ENCODE results near the gene ATPAF1. TPM values are rescaled to one million over a fixed set of nuclear protein-coding genes. Genes with fewer than 3 reads are reported as not detected.

The ATPAF1 gene, protein sequence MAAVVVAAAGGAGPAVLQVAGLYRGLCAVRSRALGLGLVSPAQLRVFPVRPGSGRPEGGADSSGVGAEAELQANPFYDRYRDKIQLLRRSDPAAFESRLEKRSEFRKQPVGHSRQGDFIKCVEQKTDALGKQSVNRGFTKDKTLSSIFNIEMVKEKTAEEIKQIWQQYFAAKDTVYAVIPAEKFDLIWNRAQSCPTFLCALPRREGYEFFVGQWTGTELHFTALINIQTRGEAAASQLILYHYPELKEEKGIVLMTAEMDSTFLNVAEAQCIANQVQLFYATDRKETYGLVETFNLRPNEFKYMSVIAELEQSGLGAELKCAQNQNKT
- 23.6 TPM for total RNA-seq

DNA sequence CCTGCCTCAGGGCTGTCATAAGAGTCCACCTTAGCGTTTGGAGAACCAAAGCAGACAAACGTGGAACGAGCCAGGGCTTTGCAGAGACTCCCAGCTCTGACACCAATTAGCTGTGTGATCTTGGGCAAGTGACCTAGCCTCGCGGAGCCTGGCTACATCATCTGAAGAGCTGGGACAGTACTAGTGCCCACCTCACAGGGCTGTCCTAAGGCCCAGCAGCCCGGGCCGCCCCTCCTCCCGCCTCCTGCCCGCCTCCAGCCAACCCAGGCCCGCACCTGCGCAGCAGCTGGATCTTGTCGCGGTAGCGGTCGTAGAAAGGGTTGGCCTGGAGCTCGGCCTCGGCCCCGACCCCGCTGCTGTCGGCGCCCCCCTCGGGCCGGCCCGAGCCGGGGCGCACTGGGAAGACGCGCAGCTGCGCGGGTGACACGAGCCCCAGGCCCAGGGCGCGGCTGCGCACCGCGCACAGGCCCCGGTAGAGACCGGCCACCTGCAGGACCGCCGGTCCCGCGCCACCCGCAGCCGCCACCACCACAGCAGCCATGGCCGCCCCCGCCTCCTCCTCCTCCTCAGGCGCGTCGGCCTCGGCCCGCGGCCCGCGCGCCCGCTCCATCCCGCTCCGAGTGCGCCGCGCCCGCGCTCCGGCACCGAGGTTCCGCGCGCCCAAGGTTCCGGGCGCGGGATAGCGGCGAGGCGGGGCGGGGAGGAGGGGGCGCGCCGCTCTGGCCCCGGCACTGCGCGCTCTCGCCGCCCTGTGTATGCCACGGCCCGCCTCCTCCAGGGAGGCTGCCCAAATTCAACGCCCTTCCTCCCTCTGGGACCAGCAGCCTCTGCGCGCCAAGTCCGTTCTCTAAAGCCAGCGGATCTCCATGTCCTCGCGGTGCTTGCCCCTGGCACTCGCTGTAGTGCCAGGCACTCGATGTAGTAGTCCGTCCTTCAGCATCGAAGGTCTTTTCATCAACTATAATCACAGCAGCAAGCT, at the start of gene ATPAF1:
ATPAF1 (minus strand) TSS at position 583 of the 979 bp plus-strand sequence; CDS start at position 541, 42 bp downstream.
- no peaks in the 10 kb centered on the region for H3K9me3 ChIP-seq
- TF ChIP-seq, protein P1, sequence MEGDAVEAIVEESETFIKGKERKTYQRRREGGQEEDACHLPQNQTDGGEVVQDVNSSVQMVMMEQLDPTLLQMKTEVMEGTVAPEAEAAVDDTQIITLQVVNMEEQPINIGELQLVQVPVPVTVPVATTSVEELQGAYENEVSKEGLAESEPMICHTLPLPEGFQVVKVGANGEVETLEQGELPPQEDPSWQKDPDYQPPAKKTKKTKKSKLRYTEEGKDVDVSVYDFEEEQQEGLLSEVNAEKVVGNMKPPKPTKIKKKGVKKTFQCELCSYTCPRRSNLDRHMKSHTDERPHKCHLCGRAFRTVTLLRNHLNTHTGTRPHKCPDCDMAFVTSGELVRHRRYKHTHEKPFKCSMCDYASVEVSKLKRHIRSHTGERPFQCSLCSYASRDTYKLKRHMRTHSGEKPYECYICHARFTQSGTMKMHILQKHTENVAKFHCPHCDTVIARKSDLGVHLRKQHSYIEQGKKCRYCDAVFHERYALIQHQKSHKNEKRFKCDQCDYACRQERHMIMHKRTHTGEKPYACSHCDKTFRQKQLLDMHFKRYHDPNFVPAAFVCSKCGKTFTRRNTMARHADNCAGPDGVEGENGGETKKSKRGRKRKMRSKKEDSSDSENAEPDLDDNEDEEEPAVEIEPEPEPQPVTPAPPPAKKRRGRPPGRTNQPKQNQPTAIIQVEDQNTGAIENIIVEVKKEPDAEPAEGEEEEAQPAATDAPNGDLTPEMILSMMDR (IDR thresholded peaks at IDR 0.05) = no peak
- peak within 1 kb of the TSS; percentile 80 to 89 for H3K27ac ChIP-seq
- H3K4me1 ChIP-seq = peaks cover 11 to 19% of the 10 kb centered on the region in 2 donors
- H3K27me3 ChIP-seq = no peaks in the 10 kb centered on the region
- H3K36me3 ChIP-seq = peaks cover 11 to 17% of the 10 kb centered on the region in 2 donors
- intact Hi-C loops (cut with DNase I) = loop anchor here (1.0 to 5.0 kb wide), 5 partner anchors 31 to 366 kb away; partner anchors contain the start of genes EFCAB14, LRRC41, MKNK1 and MOB3C
- H3K4me3 ChIP-seq = peak within 1 kb of the TSS; percentile 96 to 97
- DNase-seq (ENCODE audit: low spot score in 2 of 2) = peak; percentile 31 to 90

DNA sequence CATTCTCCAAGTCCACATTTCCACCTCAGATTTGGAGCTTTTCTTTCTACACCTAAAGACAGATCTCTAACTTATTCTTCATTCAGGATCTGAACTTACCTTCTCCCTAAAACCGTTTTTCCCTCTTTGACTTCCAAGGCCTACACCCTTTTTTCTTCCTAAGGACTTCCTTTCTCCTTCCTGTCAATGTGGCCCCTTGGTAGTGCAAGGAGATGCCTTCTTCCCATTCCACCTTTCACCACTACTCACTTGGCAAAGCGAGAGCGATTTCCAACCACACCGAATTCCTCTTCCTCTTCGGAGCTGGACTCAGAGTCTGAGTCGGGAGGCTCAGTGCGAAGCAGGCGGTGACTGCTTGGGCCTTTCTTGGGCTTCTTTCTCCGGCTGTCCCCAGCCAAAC, 49.5 kb upstream of the ATPAF1 start:
- Histone ChIP-seq H3K36me3 (peaks cover 12 to 20% of the 10 kb centered on the region in 2 donors), H3K27me3 (no peaks in the 10 kb centered on the region), H3K9me3 (no peaks in the 10 kb centered on the region), H3K4me1 (peaks cover 12 to 22% of the 10 kb centered on the region in 2 donors), H3K4me3 (peak overlapping the region; percentile 97 to 99), H3K27ac (no peak overlapping the region)
- TF ChIP-seq, protein P1 (IDR thresholded peaks at IDR 0.05) = no peak
- DNase-seq (ENCODE audit: low spot score in 2 of 2) = no peak
- intact Hi-C loops (cut with DNase I) = loop anchor here (2.0 kb wide), 3 partner anchors 101 to 323 kb away; partner anchors contain the start of genes FAAH and MOB3C

DNA sequence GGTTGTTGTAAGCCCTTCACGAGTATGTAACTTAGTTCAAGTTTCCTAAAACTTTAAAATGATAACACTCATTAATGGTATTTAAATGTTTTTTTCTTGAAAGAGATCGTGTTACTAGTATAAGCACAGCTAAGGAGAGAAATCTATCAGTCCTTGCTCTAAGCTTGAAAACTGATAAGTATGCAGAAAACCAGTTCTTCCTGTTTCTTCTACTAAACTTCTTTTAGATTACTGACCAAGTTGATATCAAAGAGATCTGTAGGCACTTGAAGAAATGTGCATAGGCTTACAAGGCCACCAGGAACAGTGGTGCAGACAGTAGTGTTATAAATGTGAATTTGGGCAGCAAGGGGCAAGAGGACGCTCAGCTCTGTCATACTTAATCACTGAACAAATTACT, 46.8 kb upstream of the ATPAF1 start:
- intact Hi-C loops (cut with DNase I) = no loop called here
- peaks cover 12 to 22% of the 10 kb centered on the region in 2 donors for H3K4me1 ChIP-seq
- H3K9me3 ChIP-seq = no peaks in the 10 kb centered on the region
- H3K36me3 ChIP-seq = peaks cover 14 to 33% of the 10 kb centered on the region in 2 donors
- TF ChIP-seq, protein P1 (IDR thresholded peaks at IDR 0.05) = no peak
- DNase-seq (ENCODE audit: low spot score in 2 of 2) = no peak
- H3K27ac ChIP-seq = no peak overlapping the region
- no peaks in the 10 kb centered on the region for H3K27me3 ChIP-seq
- no peak overlapping the region for H3K4me3 ChIP-seq

DNA sequence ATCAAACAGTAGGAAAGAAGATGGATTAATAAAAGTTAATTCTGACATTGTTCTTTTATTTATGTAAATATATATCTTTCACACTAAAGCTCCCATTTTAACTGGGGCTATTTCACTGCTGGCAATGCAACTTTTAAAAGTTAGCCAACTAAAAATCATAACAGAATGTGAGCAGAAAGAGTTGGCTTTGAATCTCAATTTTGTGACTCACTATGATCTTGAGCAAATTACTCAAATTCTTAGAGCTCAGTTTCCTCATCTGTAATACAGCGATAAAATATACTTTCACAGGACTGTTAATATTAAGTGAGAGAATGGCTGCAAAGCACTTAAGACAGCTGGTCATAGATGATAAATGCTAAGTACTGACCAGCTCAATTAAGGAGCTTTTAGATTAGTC, 40.0 kb upstream of the ATPAF1 start:
- Histone ChIP-seq H3K27me3 (no peaks in the 10 kb centered on the region), H3K27ac (no peak overlapping the region), H3K4me3 (no peak overlapping the region), H3K9me3 (no peaks in the 10 kb centered on the region), H3K36me3 (peaks cover 36 to 71% of the 10 kb centered on the region in 2 donors), H3K4me1 (no peaks in the 10 kb centered on the region)
- TF ChIP-seq, protein P1 (IDR thresholded peaks at IDR 0.05) = no peak
- DNase-seq (ENCODE audit: low spot score in 2 of 2) = no peak
- intact Hi-C loops (cut with DNase I) = no loop called here

DNA sequence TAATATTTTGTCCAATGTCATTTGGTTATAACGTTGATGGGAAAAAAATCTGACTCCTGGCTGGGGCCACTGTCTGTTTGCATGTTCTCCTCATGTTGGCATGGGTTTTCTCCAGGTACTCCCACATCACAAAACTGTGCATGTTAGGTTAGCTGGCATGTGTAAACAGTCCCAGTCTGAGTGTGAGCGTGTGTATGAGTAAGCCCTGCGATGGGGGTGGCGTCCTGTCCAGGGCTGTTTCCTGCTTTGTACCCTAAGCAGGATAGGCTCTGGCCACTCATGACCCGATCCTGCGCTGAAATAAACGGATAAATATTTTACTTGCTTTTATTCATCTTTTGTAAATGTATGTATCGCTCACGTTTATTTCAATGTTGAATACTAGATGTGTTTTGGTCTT, 37.2 kb upstream of the ATPAF1 start:
- no peak overlapping the region for H3K27ac ChIP-seq
- no peaks in the 10 kb centered on the region for H3K27me3 ChIP-seq
- peaks cover 34 to 57% of the 10 kb centered on the region in 2 donors for H3K36me3 ChIP-seq
- no peaks in the 10 kb centered on the region for H3K4me1 ChIP-seq
- H3K4me3 ChIP-seq = no peak overlapping the region
- H3K9me3 ChIP-seq = no peaks in the 10 kb centered on the region
- intact Hi-C loops (cut with DNase I) = no loop called here
- no peak for DNase-seq (ENCODE audit: low spot score in 2 of 2)
- TF ChIP-seq, protein P1 (IDR thresholded peaks at IDR 0.05) = no peak
